A673 (cell line): ENCODE data around the gene NCAM2. TPM values are rescaled to one million over a fixed set of nuclear protein-coding genes. Genes with fewer than 3 reads are reported as not detected.

Source experiments
- BruUV-seq: library from RNA; stranded (reverse); fragments of 400-500 nt; replicated peaks from 2 replicates; lab custom pipeline; 2021; lab: Mats Ljungman, UMichigan
- CTCF ChIA-PET: fragments of 300-600 bp; sonication (Branson Sonifier 250); formaldehyde crosslinking; loops from one replicate; lab custom pipeline; 2022; ENCODE audit warnings: antibody characterized with exemption; lab: Charles Lee
- POLR2A ChIA-PET: fragments of 300-600 bp; sonication (Branson Sonifier 250); formaldehyde crosslinking; loops from one replicate; lab custom pipeline; 2022; ENCODE audit warnings: antibody characterized with exemption; ENCODE audit not compliant: low non-redundant PET; lab: Charles Lee
- DNase-seq: peaks from one replicate; pipeline ENCODE4 v3.0.0-alpha.2; 2015; ENCODE audit warnings: low spot score
- H3K27ac ChIP-seq: fragments of 200-600 bp; sonication (generic); 2 replicates; pipeline ENCODE4 v1.5.1; 2016; ENCODE audit warnings: mixed run types, low read depth, mild to moderate bottlenecking, mixed read lengths, antibody characterized with exemption, low read length; ENCODE audit not compliant: poor library complexity, severe bottlenecking
- H3K27me3 ChIP-seq: fragments of 200-600 bp; sonication (generic); replicated peaks from 2 replicates; pipeline ENCODE4 v1.6.1; 2017; ENCODE audit warnings: mixed run types, low read depth, mild to moderate bottlenecking, mixed read lengths, antibody characterized with exemption, low read length; ENCODE audit not compliant: insufficient read depth, poor library complexity
- H3K36me3 ChIP-seq: fragments of 200-600 bp; sonication (generic); 2 replicates; pipeline ENCODE4 v1.6.1; 2016; ENCODE audit warnings: mixed run types, mild to moderate bottlenecking, mixed read lengths, antibody characterized with exemption, low read length; ENCODE audit not compliant: insufficient read depth, poor library complexity, severe bottlenecking
- H3K4me1 ChIP-seq: fragments of 200-600 bp; sonication (generic); 2 replicates; pipeline ENCODE4 v1.6.1; 2017; ENCODE audit warnings: mixed run types, mild to moderate bottlenecking, mixed read lengths, antibody characterized with exemption, low read length; ENCODE audit not compliant: insufficient read depth, poor library complexity, severe bottlenecking
- H3K4me3 ChIP-seq: fragments of 200-600 bp; sonication (generic); 2 replicates; pipeline ENCODE4 v1.5.1; 2016; ENCODE audit warnings: low read depth, mixed run types, mild to moderate bottlenecking, mixed read lengths, low read length; ENCODE audit not compliant: poor library complexity, severe bottlenecking
- H3K9me3 ChIP-seq: fragments of 200-600 bp; sonication (generic); 2 replicates; pipeline ENCODE4 v1.6.1; 2016; ENCODE audit warnings: mixed run types, low read depth, mild to moderate bottlenecking, mixed read lengths, antibody characterized with exemption, low read length; ENCODE audit not compliant: poor library complexity, severe bottlenecking
- EZH2 ChIP-seq: fragments of 200-600 bp; sonication (generic); IDR thresholded peaks from 2 replicates; pipeline ENCODE4 v1.6.1; 2017; ENCODE audit warnings: borderline replicate concordance, low read depth, mild to moderate bottlenecking, mixed read lengths, antibody characterized with exemption, low read length; ENCODE audit not compliant: poor library complexity, severe bottlenecking
- intact Hi-C: fragments of 100-400 bp; cut with micrococcal nuclease; formaldehyde crosslinking; loops from one replicate; pipeline ENCODE4 v1.10.0; 2022; ENCODE audit not compliant: unreplicated experiment
- total RNA-seq: library from RNA; stranded (reverse); gene quantifications from 2 replicates; pipeline ENCODE4 v1.2.3, GENCODE V29; 2021
- TF ChIP-seq, protein P1 (sequence below): fragments of 300-800, 200-600 bp; sonication (generic); conservative IDR thresholded peaks from 2 replicates; pipeline ENCODE4 v1.5.1; 2017; ENCODE audit warnings: low read depth, mild to moderate bottlenecking, antibody characterized with exemption, low read length, moderate library complexity, mixed read lengths

NCAM2 gene
- total RNA-seq, 1 experiment from 2014 or later: 38.2 TPM

DNA sequence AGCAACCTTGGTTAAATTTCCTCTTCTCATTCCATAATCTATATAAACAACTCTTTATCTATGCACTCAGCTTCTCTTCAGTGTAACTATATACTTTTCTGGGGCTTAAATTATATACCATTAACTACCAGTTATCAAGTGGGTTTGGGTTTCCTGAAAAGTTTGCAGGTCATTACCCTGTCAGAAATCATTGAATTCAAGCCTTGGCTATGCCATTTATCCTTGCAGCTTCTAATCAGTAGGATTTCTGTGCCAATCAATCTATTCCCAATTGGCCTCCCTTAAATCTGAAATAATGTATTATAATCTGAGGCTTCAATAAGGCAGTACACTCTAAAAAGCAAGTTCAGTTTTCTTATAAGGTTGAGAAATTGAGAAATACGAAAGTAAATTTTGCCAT is 466.5 kb downstream of the NCAM2 start:
- no peaks in the 10 kb centered on the region for H3K36me3 ChIP-seq
- intact Hi-C loops: no loop called here
- CTCF ChIA-PET: no interaction called here
- no peak overlapping the region for H3K27ac ChIP-seq
- no peak overlapping the region for H3K4me3 ChIP-seq
- H3K9me3 ChIP-seq: no peaks in the 10 kb centered on the region
- H3K27me3 ChIP-seq: no peaks in the 10 kb centered on the region
- no peak for DNase-seq
- no TSS peak for BruUV-seq
- TF ChIP-seq, protein P1, sequence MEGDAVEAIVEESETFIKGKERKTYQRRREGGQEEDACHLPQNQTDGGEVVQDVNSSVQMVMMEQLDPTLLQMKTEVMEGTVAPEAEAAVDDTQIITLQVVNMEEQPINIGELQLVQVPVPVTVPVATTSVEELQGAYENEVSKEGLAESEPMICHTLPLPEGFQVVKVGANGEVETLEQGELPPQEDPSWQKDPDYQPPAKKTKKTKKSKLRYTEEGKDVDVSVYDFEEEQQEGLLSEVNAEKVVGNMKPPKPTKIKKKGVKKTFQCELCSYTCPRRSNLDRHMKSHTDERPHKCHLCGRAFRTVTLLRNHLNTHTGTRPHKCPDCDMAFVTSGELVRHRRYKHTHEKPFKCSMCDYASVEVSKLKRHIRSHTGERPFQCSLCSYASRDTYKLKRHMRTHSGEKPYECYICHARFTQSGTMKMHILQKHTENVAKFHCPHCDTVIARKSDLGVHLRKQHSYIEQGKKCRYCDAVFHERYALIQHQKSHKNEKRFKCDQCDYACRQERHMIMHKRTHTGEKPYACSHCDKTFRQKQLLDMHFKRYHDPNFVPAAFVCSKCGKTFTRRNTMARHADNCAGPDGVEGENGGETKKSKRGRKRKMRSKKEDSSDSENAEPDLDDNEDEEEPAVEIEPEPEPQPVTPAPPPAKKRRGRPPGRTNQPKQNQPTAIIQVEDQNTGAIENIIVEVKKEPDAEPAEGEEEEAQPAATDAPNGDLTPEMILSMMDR: no peak
- no peak for TF ChIP-seq EZH2
- POLR2A ChIA-PET: no interaction called here
- H3K4me1 ChIP-seq: peaks cover 21% of the 10 kb centered on the region

DNA sequence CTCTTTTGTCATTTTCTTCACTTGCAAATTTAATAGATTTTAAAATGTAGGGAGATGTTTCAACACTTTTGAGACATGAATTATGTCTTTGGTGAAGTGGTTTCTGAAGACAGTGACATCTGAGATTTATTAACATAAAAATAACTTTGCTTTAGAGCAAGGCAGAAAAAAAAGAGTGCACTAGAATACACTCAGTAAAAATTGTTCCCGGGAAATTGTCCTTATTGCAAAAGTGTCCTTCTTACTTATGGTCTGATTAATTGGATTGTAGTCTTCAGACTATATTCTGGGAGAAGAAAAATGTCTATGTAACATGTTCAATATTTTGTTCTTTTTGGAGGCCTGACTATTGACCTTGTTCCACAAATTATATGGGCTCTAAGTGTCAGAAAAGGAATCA is 468.5 kb downstream of the NCAM2 start:
- no TSS peak for BruUV-seq
- Histone ChIP-seq H3K36me3 (no peaks in the 10 kb centered on the region), H3K4me3 (no peak overlapping the region), H3K27me3 (no peaks in the 10 kb centered on the region), H3K4me1 (peaks cover 19% of the 10 kb centered on the region), H3K27ac (no peak overlapping the region), H3K9me3 (no peaks in the 10 kb centered on the region)
- intact Hi-C loops: no loop called here
- ChIA-PET CTCF (no interaction called here), POLR2A (no interaction called here)
- TF ChIP-seq, protein P1: no peak
- no peak for TF ChIP-seq EZH2
- DNase-seq: no peak

DNA sequence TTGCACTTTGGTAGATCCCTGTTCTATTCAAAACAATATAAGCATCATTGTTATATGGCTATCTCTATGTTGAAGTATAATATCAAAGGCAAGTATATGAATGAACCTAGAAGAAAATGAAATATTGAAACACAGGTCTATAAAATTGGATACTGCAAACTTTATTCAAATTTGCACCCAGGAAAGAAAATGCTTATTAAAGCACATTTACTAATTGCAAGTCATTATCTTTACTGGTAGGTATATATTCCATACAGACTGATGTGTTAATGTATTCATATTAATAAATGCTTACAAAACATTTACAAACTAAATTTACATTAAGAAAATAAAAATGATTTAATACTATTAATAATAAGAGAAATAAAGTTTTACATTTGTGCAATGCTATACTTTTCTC is 469.8 kb downstream of the NCAM2 start:
- POLR2A ChIA-PET: no interaction called here
- intact Hi-C loops: no loop called here
- CTCF ChIA-PET: no interaction called here
- H3K9me3 ChIP-seq: no peaks in the 10 kb centered on the region
- H3K27ac ChIP-seq: no peak overlapping the region
- TF ChIP-seq, protein P1: no peak
- TF ChIP-seq EZH2: no peak
- DNase-seq: no peak
- H3K36me3 ChIP-seq: no peaks in the 10 kb centered on the region
- no TSS peak for BruUV-seq
- H3K27me3 ChIP-seq: no peaks in the 10 kb centered on the region
- peaks cover 9% of the 10 kb centered on the region for H3K4me1 ChIP-seq
- no peak overlapping the region for H3K4me3 ChIP-seq
